Stimulated activated CD8-positive, alpha-beta memory T cell treated with anti-CD3 and anti-CD28 coated beads, Interleukin-12 subunit alpha, Interleukin-12 subunit beta, amount 100 ng/mL, for 24 hours (primary cell): Measurements from ENCODE around the gene TBL1Y.
A peak's percentile ranks its signal among the peaks of the same experiment; 100 is the strongest.
"Not testable (repeated sequence)": the region's sequence is repeated elsewhere in the genome, so short reads cannot be mapped to it uniquely, and the experiment has no call there.

Experiments used
- DNase-seq: peaks from one replicate; pipeline ENCODE4 v3.0.0-alpha.2; 2020; ENCODE audit errors: extremely low read depth

TBL1Y gene

DNA sequence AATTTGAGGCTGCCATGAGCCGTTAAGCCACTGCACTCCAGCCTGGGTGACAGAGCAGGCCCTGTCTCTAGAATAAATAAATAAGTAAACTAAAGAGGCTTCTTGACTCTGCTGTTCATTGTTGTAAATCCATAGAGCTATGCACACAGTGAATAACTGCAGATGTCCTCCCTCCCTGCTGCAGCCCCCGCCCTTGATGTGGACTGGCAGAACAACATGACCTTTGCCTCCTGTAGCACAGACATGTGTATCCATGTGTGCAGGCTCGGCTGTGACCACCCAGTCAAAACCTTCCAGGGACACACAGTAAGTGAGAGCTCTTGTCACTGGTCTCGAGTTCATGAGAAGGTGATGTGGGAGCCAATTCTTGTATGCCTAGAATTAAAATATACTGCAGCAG is 170.1 kb downstream of the TBL1Y start:
- DNase-seq: not testable (repeated sequence)

DNA sequence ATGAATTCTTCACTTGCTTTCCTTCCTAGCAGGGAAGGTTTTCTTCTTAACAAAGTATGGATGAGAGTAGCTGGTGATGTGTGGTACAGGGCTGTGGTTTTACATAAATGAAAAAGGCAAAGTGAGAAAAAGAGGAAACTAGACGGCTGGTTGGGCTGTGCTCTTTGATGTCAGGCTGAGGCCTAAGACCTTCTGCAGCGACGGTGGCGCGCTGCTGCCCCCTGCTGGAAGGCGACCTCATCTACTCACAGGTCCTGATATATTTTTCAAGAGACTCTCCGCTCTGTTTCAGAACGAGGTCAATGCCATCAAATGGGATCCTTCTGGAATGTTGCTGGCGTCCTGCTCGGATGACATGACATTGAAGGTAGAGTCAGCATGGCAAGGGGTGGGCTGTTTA is 175.1 kb downstream of the TBL1Y start:
- DNase-seq: peak; percentile 32

DNA sequence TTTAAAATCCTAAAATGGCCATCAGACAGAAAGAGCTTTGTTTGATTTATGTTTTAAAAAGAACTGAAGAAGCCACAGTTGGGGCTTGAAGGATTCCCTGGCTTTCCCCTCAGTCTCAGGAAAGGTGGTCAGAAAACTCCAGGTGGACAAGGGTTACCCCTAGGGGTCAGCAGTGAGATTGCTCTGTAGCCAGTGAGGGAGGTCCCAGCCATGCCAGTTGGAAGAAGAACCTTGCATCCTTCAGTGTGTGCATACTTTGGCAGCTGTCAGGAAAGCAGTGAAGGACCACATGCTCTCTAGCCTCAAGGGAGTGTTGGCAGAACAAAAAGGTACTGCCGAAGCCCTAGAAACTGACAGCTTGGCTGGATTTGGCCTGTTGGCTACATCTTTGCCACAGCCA is 182.3 kb downstream of the TBL1Y start:
- no peak for DNase-seq

DNA sequence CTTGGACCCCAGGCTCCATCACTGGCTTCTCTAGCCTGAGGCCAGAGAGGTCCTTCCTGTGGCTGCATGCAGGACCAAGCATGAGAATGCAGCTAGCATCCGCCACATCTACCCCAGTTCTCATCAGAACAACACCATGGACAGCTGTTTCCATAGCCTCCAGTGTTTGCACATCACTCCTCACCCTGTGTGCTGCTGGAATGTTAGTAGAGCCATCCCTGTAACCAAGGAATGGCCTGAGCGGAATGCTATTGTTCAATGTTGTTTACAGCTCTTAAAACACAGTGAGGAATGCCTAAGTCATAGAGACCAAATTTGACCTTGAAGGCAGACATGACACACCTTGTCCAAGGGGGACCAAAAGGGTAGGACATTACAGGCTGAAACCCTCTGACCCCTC is 183.9 kb downstream of the TBL1Y start:
- DNase-seq: no peak

DNA sequence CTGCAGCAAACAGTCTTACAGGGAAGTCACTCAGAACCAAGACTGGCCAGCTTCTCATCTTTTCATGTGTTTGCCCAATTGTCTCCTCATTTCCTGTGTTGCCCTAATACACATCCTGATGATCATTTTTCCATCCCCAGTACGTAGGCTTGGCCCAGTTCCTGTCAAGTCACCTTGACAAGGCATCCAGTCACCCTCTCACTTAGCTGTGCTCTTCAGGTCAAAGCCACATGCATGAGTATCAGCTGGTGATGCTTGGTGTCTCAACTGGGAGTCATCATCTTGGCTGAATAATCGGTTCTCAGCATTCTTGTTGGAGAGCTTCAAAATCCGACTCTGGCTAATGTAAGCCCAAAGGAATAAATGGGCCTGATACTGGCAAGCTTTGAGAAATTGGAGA is 186.5 kb downstream of the TBL1Y start:
- no peak for DNase-seq

DNA sequence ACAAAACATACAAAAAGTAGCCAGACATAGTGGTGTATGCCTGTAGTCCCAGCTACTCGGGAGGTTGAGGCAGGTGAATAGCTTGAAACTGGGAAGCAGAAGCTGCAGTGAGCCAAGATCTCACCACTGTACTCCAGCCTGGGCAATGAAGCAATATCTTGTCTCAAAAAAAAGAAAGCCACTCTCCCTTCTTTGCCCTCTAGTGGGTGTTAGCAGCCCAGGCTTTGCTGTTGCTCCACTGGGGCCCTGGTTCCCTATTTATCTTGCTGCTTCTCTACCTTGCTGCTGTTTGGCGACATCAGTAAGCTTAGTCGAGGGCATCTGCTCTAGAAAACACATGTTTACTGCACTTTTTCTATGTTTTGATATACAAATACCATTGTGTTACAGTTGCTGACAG is 189.2 kb downstream of the TBL1Y start:
- DNase-seq: no peak

DNA sequence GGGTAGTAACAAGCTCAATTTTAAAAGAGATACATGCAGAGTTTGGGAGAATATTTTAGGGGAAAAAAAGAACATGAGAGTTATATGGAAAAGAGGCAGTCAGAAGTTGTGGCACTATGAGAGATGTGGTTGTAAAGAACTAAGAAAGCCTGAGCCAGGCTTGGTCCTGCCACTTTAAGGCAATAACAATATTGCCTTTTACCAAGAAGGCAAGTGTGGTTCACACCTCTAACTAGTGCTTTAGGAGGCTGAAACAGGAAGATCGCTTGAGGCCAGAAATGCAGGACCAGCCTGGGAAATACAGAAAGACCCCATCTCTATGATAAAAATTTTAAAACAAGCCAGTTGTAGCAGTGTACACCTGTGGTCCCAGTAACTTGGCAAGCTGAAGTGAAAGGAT is 192.2 kb downstream of the TBL1Y start:
- DNase-seq: no peak

DNA sequence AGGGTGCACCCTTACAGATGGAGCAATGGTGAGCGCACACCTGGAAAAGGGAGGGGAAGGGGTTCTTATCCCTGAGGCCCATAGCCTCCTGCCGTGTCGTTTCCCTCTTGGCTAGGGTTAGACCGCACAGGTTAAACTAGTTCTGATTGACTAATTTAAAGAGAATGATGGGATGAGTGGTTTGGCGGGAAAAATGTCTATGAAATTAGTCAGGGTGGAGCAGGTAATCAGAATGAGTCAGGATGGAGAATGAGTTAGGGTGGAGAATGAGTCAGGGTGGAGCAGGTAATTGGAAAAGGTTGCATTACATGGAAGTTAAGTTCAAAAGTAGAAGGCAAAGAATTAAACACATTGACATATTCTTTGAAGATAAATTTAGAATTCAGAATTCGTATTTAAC is 196.7 kb downstream of the TBL1Y start:
- DNase-seq: no peak

DNA sequence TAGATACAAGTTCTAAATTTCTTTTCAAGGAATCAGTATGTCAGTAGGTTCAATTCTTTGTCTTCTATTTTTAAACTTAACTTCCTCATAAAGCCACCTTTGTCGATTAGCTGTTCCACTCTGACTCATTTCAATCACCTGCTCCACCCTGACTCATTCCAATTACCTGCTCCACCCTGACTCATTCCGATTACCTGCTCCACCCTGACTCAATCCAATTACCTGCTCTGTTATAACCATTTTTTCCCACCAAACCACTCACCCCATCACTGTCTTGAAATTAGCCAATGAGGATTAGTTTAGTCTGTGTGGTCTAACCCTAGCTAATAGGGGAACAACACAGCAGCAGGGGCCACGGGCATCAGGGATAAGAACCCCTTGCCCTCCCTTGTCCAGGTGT is 199.6 kb downstream of the TBL1Y start:
- DNase-seq: no peak

DNA sequence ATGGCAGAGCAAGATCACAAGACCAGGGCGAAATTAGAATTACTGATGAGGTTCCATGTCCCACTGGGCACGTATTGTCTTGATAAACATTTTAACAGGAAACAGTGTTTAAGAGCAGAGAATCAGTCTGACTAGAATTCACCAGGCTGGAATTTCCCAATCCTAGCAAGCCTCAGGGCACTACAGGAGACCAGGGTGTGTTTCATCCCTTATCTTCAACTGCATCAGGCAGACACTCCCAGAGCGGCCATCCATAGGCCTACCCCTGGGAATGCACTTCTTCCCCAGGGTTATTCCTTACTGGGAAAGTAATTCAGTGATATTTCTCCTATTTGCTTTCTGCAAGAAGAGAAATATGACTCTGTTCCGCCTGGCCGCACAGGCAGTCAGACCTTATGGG is 205.4 kb downstream of the TBL1Y start:
- no peak for DNase-seq

DNA sequence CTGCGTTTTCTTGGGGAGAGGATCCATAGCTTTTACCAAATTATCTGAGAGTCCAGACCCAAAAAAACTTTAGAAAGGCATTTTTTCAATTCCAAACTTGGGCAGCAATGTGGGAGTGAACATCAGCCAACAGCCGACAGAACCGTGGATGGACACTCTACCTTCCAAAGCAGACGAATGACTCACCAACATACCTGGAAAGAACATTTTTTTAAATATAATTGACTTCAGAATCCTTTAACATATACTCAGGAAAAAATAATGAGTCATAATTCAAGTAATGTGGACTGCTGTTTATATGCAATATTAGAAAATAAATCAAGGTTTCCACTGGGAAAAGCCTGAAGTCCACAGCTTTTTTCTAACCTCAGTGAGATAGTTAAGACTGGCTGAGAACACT is 211.7 kb downstream of the TBL1Y start:
- DNase-seq: no peak

DNA sequence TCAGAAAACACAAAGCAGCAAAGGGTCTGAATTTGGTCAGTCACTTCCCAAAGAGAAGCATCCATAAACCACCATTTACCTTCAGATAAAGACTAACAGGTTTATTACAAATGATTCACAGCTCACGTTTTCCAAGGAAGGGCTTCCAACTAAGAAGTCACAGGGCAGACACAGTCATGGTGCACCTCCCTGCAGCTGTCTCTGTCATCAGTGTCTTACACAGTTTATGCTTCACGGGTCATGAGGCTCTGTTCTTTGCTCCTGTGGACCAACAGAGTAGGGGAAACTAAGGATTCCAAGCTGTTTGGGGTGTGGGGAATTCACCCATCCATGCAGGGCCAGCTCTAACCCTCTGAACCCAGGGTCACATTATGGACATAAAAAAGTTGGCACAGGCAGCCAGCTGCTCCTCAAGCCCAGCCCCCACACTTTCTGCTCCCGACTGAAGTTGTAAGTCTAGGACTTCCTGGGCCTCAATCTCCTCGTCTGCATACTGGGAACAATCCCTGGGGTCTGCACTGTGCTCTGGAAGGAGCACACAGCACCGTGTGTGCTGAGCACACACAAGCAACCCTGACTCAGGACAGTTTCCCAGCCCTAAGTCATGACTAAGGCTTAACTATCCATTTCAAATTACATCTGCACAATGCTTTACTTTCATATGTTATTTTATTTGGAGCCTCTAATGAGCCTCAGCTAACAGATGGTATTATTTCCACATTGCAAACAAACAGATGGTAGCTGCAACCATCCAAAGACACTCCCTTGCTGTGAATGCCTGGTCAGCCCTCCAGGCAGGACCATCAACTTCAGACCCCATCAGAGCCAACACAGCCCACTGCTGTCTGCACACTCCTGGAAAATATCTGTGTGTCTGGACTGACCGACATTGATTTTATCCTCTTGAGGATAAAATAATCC is 214.9 kb downstream of the TBL1Y start:
- DNase-seq: no peak

DNA sequence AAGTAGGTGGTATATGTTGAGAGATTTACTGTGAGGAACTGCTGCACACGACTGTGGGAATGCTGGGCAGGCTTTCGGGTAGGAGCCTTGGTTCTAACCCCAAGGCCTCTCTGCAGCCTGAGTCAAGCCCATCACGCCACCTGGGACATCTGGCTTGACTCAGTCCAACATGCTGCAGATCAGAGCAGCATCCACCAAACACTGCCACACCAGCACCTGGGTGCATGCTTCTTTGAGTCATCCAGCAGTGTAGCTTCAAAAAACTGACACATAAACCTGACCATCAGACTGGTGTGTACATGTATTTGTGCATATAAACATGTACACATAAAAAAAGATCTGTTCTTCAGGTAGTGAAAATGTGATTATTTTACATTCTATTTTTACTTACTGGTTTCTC is 217.7 kb downstream of the TBL1Y start:
- no peak for DNase-seq
